H1 (cell line): ENCODE data around the gene CACNA2D3. TPM values are rescaled to one million over a fixed set of nuclear protein-coding genes. Genes with fewer than 3 reads are reported as not detected.

Experiments used
- ATF2 ChIP-seq: IDR thresholded peaks from 2 replicates; pipeline ENCODE4 v1.6.1; 2012; ENCODE audit warnings: low read length, inconsistent platforms
- CBX5 ChIP-seq: fragments of 300-800, 300-1000 bp; sonication (generic); IDR thresholded peaks from 2 replicates; pipeline ENCODE4 v1.7.1; 2016; ENCODE audit warnings: antibody characterized with exemption, low read length, low read depth
- EZH2 ChIP-seq: fragments of 200-600 bp; sonication (generic); IDR thresholded peaks from 2 replicates; pipeline ENCODE4 v1.7.1; 2012; ENCODE audit warnings: low read depth, mild to moderate bottlenecking, moderate library complexity, low read length, inconsistent platforms; ENCODE audit not compliant: severe bottlenecking
- JUND ChIP-seq: IDR thresholded peaks from 2 replicates; pipeline ENCODE4 v1.6.1; 2011; ENCODE audit warnings: mild to moderate bottlenecking, improper control_type of control experiment, low read length
- SP4 ChIP-seq: IDR thresholded peaks from 2 replicates; pipeline ENCODE4 v1.6.1; 2012; ENCODE audit warnings: low read length, inconsistent platforms
- SRF ChIP-seq: IDR thresholded peaks from 2 replicates; pipeline ENCODE4 v1.6.1; 2011; ENCODE audit warnings: mild to moderate bottlenecking, low read depth, low read length, moderate library complexity
- USF2 ChIP-seq: IDR thresholded peaks from 2 replicates; pipeline ENCODE4 v1.6.1; 2011; ENCODE audit warnings: low read length, improper control_type of control experiment
- polyA plus RNA-seq, 7 experiments: library from polyadenylated mRNA; depleted of rRNA in 3 of 7; stranded (reverse) in 5 of 7; unstranded in 2 of 7; fragments of >200 nt in 5 of 7; fragments of 200-250 nt in 2 of 7; gene quantifications; 1 replicate in 5 of 7; 2 replicates in 1 of 7; 4 replicates in 1 of 7; pipeline versions ENCODE4 v1.2.1 to v1.2.3, GENCODE V29; 2011 to 2013; ENCODE audit warnings: missing spikeins in 2 of 7, mixed read lengths in 2 of 7
- total RNA-seq: library from RNA; stranded (reverse); fragmentation: NEBNext Ultra II Directional; extraction: Animal tissue kit (Norgen Biotek cat#: 25700); gene quantifications from 2 replicates; pipeline ENCODE4 v1.2.1, GENCODE V29; 2021

The CACNA2D3 gene
- total and polyA plus RNA-seq, 2 of the 8 experiments (the other 6 are each of a cell fraction or from before 2014, with no cell fraction given): 1.5 to 1.8 TPM

GRCh38 chr3:54733106-54734006 lies 611.0 kb downstream of the CACNA2D3 start (continued):
- TF ChIP-seq JUND: no peak
- TF ChIP-seq EZH2: no peak
- TF ChIP-seq ATF2: no peak
- no peak for TF ChIP-seq CBX5
- no peak for TF ChIP-seq SRF
- TF ChIP-seq SP4: no peak
- no peak for TF ChIP-seq USF2
